HG03135 (cell line): ENCODE measurements around the gene TBXAS1.

Experiments
- ATAC-seq: cut with Tn5 transposase; IDR thresholded peaks from one replicate; pipeline ENCODE4 v1.9.1; 2021; ENCODE audit warnings: mild to moderate bottlenecking, moderate library complexity; ENCODE audit not compliant: unreplicated experiment

Gene TBXAS1

DNA sequence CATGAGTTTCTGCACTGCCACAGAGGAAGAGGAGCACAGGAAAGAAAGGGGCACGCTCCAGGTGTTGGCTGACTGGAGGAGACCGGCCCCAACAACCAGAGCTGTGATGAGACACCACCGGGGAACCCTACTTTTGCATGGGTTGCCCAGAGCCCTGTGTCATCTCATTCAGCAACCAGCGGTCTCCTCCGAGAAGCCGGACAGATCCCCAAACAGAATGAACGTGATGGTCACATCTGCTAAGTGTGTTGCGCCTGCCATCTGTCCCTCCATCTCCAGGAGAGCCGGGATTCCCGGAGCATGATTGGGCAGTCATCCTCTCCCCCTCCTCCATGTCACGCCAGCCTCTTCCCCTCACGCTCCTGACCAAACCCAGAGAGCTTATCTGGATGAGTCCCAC, 210.8 kb downstream of the TBXAS1 start:
- no peak for ATAC-seq

DNA sequence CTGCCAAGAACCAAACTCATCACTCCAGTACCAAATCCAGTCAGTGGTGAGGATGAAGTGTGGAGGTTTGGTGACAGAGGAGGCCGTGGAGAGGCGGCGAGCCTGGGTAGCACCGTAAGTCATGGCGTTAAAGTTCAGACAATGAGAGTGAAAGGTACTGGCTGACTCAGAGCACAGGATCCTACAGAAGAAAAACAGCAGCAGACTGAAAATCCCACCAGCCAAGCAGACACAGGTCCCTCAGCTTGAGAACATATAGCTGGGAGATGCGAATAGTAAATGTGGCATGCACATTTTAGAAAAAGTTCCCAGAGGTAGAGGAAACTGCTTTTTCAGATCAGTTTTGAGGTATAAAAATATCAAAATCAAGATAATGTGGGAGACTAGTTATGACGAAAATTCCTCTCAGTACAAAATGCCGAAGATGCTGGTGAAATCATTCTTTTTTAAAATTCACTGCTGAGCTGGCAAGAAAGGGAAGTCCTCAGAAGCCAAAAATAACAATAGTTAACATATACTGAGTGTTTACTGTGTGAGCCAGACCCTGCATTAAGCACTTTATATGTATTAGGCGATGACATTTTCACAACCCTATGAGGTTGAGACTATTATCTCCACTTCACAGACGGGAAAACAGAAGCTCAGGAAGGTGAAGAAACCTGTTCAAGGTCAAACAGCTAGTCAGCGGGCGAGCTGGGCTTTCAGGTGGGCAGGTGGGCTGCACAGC, 212.8 kb downstream of the TBXAS1 start:
- ATAC-seq, result no peak

- ATAC-seq, result no peak
These were observed 213.3 kb downstream of the TBXAS1 start for GRCh38 chr7:140042386-140042670.

DNA sequence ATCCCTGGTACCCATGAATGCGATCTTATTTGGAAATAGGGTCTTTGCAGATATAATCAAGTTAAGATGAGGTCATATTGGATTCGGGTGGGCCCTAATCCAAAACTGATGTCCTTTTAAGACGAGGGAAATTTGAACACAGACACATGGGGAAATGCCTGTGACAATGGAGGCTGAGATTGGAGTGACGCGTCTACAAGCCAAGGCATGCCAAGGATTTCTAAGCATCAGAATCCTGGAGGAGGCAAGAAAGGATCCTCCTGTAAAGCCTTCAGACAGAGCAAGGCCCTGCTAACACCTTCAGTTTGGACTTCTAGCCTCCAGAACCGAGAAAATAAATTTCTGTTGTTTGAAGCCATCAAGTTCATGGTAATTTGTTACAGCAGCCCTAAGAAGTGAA, 215.2 kb downstream of the TBXAS1 start:
- ATAC-seq, result no peak

DNA sequence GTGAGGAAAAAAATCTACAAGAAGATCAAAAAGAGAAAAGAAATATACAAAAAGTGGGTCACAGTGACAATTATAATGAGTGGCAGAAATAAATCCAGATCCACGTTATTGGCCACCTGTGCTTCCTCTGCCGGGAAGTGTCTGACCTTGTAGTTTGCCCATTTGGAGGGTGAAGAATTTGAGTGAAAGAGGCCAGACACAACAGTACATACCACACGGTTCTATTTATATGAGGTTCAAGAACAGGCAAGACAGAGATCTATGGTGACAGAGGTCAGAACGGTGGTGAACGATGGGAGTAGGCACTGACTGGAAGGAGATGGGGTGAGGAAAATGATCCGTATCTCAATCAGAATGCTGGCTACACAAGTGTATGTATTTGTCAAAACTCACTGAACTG, 216.6 kb downstream of the TBXAS1 start:
- ATAC-seq, result no peak

- ATAC-seq, result no peak
These were observed 218.1 kb downstream of the TBXAS1 start for GRCh38 chr7:140047197-140047596.

DNA sequence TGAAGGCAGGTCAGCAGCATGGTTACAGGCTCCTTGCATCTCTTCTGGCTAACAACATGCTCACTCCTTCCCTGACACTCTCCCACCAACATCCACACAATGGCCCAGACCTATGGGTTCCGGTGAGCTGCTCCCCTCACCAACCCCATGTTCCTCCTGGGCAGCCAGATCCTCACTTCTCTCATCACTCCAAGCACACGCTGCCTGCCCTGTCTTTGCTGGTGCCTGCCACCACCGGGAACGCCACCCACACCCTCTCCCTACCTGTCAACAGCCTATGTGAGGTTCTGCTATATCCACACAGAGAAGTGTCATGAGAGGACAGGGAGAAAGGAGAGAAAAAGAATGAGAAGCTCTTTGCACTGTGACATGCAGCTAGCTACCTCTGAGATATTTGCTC, 219.1 kb downstream of the TBXAS1 start:
- no peak for ATAC-seq

GRCh38 chr7:140048989-140049338, 219.9 kb downstream of the TBXAS1 start:
- no peak for ATAC-seq

- ATAC-seq, result no peak
These were observed 220.4 kb downstream of the TBXAS1 start for GRCh38 chr7:140049339-140050024.

GRCh38 chr7:140050100-140050499, 221.0 kb downstream of the TBXAS1 start:
- ATAC-seq, result no peak

DNA sequence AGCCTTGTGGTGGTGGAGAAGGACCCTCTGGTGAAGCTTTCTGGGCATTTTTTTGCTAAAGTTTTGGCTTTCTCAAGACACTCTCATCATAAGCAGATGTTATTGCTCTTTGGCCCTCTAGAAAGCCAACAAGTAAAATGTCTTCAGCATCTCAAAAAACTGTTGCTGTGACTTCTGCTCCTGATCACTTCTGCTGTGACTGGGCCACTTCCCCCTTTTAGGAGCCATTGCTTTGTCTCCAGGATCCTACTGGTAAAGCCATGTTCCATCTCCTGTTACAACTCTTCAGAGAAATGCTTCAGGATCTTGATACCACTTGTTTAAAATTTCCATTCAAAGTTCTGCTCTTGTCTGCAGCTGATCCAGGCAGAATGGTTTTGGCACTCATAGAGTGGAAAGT, 222.8 kb downstream of the TBXAS1 start:
- ATAC-seq, result no peak

GRCh38 chr7:140053812-140054539, 224.9 kb downstream of the TBXAS1 start:
- ATAC-seq, result peak; percentile 93

DNA sequence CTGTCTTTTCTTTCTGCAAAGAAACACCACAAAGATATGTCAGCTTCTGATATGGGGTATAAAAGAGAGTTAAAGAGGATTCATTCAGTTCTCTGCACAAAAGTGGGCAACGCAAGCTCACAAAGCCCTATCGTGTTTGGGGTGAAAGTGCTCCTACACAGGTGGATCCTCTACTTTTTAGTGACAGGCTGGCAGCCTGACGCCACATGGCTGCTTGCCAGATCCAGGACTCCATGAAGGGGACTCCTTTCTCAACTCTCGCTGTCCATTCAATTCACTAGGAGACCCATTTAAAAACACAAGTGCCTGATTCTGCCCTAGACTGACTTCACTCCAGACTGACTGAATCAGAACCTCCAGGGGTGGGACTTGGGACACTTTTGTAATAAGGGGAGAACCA, 225.7 kb downstream of the TBXAS1 start:
- no peak for ATAC-seq

- no peak for ATAC-seq
These were observed 226.8 kb downstream of the TBXAS1 start for GRCh38 chr7:140055833-140056232.

DNA sequence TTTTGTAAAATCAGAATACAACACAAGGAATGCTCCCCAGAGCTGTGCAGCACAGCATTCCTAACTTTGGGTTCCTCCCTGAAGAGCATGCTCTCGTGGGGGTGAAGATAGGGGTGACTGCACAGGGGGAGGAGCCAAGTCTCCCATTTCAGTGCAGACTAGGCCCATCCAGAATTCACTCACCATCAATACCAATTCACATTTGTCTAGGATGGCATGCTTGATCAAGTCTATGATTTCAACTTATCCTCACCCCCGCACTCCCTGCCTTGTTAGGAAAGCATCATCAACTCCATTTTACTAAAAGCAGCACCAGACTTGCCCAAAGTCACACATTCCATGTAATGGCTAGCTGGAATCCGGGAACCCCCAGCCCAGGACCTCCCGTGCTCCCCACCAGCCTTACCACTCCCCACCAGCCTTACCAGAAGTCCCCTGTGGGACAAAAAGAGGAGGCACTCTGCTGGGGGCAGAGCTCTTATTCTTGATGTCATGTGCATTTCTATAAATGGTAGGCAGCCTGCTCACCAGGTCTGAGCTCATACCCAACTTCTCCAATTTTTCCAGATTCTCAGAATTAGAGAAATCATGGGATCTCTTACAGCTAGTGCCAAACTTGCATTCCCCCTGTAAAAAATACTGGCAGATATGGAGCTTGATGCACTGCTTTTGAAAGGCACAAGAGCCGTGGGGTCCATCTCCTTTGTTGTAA, 227.5 kb downstream of the TBXAS1 start:
- ATAC-seq, result no peak

- no peak for ATAC-seq
These were observed 228.1 kb downstream of the TBXAS1 start for GRCh38 chr7:140057143-140057535.

- no peak for ATAC-seq
These were observed 229.5 kb downstream of the TBXAS1 start for GRCh38 chr7:140058517-140058916.

DNA sequence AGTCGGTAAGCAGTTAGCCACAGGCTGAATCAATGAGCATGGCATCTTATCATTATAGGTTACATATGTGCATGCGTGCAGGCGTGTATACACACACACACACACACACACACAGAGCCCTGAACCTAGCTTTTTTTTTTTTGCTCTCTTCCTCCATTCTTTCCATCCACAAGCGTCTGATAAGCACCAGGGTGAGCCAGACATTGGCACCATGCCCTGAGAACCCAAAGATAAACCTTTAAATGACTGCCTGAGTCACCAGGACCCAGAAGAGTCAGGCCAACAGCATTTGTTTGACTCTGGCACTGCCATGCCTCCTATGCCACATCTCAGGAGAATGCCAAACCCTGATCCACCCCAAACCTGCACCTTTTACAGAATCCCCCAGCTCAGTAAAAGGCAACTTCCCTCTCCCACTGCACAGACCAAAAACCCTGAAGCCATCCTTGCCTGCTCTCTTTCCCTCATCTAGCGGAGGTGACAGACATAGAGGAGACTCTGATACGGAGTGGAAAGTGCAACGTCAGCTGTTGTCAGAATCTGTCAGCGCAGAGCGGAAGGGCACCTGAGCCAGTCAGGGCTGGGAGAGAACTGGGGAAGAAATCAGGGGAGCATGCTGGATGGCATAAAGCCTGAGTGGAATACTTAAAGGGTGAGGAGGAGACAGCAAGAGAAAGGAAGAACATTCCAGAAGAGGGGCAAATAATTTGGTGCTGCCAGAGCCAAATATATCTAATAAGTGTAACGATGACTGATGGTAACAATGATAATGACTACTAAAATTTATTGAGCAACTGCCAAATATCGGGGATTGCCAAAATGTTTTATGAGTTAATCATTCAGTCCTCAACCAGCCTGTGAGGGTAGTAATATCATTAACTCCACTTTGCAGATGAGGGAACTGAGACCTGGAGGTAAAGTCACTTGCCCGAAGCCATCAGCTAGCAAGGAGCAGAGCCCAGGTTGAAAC, 230.5 kb downstream of the TBXAS1 start:
- no peak for ATAC-seq

GRCh38 chr7:140060243-140060630, 231.2 kb downstream of the TBXAS1 start:
- ATAC-seq, result no peak

DNA sequence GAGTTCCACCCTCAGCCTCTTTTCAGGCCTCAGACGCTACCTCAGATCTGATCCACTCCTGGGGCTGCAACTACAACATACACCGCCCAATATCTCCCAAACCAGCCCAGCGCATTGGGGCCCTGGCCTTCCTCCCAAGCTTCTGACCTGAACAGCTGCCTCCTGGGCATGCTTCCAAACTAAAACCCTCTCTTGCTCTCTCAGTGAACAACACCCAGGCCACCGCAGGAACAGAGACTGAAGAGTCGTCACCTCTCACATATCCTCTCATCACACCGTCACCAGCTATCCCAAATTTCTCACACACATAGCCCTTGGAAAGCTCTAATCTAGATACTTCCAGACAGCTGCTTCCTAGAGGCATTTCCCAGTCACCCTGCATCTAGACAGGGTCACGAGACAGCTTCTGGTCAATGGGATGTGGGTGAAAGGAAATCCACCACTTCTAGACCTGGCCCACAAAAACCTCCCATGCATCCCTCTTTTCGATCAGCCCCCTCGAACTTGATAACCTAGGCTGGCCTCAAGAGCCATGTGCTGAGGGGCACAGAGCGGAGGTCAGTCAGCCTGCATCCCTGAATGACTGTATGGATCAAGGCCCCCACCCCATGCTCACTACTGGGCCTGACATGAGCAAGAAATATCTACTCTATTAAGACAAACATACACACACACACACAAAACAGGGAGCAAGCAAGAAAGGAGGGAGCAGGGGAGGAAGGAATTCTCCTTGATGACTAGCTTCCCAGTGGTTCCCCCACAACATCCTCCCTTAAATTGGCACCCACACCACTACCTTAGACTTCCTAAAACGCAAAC, 231.9 kb downstream of the TBXAS1 start:
- ATAC-seq, result no peak
